ENCODE results near the gene PURA.

PURA gene

GRCh38 chr5:140113699-140114263, at the start of gene PURA:
Gene PURA, plus strand, starts transcription at chr5:140114109. Its CDS starts 73 bp downstream, at chr5:140114182.
- peak; percentile 78 for DNase-seq

- no peak for DNase-seq
Measured at GRCh38 chr5:140072812-140073211, 41.1 kb upstream of the PURA start.

GRCh38 chr5:140073296-140073695, 40.6 kb upstream of the PURA start:
- peak; percentile 11 for DNase-seq

GRCh38 chr5:140075371-140075770, 38.5 kb upstream of the PURA start:
- no peak for DNase-seq

GRCh38 chr5:140076142-140076541, 37.8 kb upstream of the PURA start:
- DNase-seq = no peak

GRCh38 chr5:140076788-140077187, 37.1 kb upstream of the PURA start:
- no peak for DNase-seq

GRCh38 chr5:140083120-140083519, 30.8 kb upstream of the PURA start:
- DNase-seq = no peak

- no peak for DNase-seq
Measured at GRCh38 chr5:140083650-140084049, 30.3 kb upstream of the PURA start.

- no peak for DNase-seq
Measured at GRCh38 chr5:140084541-140084940, 29.4 kb upstream of the PURA start.

- DNase-seq = no peak
Measured at GRCh38 chr5:140090251-140090650, 23.7 kb upstream of the PURA start.

GRCh38 chr5:140093179-140093578, 20.7 kb upstream of the PURA start:
- DNase-seq = no peak

GRCh38 chr5:140093866-140094265, 20.0 kb upstream of the PURA start:
- DNase-seq = no peak

GRCh38 chr5:140094889-140095288, 19.0 kb upstream of the PURA start:
- no peak for DNase-seq

- no peak for DNase-seq
Measured at GRCh38 chr5:140101179-140101578, 12.7 kb upstream of the PURA start.

GRCh38 chr5:140103154-140103553, 10.8 kb upstream of the PURA start:
- no peak for DNase-seq

- no peak for DNase-seq
Measured at GRCh38 chr5:140104100-140104499, 9.8 kb upstream of the PURA start.

GRCh38 chr5:140106101-140106500, 7.8 kb upstream of the PURA start:
- no peak for DNase-seq

- no peak for DNase-seq
Measured at GRCh38 chr5:140106805-140107311, 7.1 kb upstream of the PURA start.

- DNase-seq = peak; percentile 54
Measured at GRCh38 chr5:140107312-140108092, 6.4 kb upstream of the PURA start.

- DNase-seq = no peak
Measured at GRCh38 chr5:140108093-140109017, 5.6 kb upstream of the PURA start.

- DNase-seq = no peak
Measured at GRCh38 chr5:140109018-140109758, 4.7 kb upstream of the PURA start.
